ENCODE results near the gene ZNF579.
A peak's percentile ranks its signal among the peaks of the same experiment; 100 is the strongest.

The ZNF579 gene

GRCh38 chr19:55602104-55603001 lies 21.7 kb upstream of the ZNF579 start:
- H3K4me1 ChIP-seq (ENCODE audit: low read length) = peaks cover 18% of the 10 kb centered on the region
- DNase-seq = no peak
- TF ChIP-seq CTCF (IDR thresholded peaks at IDR 0.05; ENCODE audit: low read length) (no peak), EZH2 (optimal IDR thresholded peaks at IDR 0.05; ENCODE audit: low read depth, low read length) (no peak), EZH2phosphoT487 (IDR thresholded peaks at IDR 0.05; ENCODE audit: low read length) (no peak)
- no peak overlapping the region for H3K4me2 ChIP-seq (ENCODE audit: low read depth, low read length)
- no peak overlapping the region for H2AFZ ChIP-seq (ENCODE audit: low read length)
- peaks cover 37% of the 10 kb centered on the region for H3F3A ChIP-seq (ENCODE audit: insufficient read depth, low read length)
- no peak overlapping the region for H3K9ac ChIP-seq (ENCODE audit: low read length)
- no peaks in the 10 kb centered on the region for H3K27me3 ChIP-seq (replicated peaks; ENCODE audit: insufficient read depth, low read length)
- H3K27ac ChIP-seq (ENCODE audit: low read length) = no peak overlapping the region
- no peaks in the 10 kb centered on the region for H4K20me1 ChIP-seq (ENCODE audit: insufficient read depth, low read length)
- peaks cover 18% of the 10 kb centered on the region for H3K79me2 ChIP-seq (ENCODE audit: low read length)
- H3K36me3 ChIP-seq (replicated peaks; ENCODE audit: insufficient read depth, low read length) = no peaks in the 10 kb centered on the region
- no peaks in the 10 kb centered on the region for H3K9me3 ChIP-seq (replicated peaks; ENCODE audit: insufficient read depth, low read length)
- no peak overlapping the region for H3K4me3 ChIP-seq (ENCODE audit: low read length)
- H3K9me2 ChIP-seq (replicated peaks; ENCODE audit: insufficient read depth, low read length) = no peaks in the 10 kb centered on the region

- H3K27ac ChIP-seq (ENCODE audit: low read length) = no peak overlapping the region
- DNase-seq = no peak
Measured at GRCh38 chr19:55601084-55601483, 20.4 kb upstream of the ZNF579 start.

GRCh38 chr19:55600662-55601028 lies 20.0 kb upstream of the ZNF579 start:
- H3K9me2 ChIP-seq (replicated peaks; ENCODE audit: insufficient read depth, low read length) = no peaks in the 10 kb centered on the region
- H3K4me1 ChIP-seq (ENCODE audit: low read length) = peaks cover 12% of the 10 kb centered on the region; the same call in 1 of the 2 replicates
- no peaks in the 10 kb centered on the region for H3K9me3 ChIP-seq (replicated peaks; ENCODE audit: insufficient read depth, low read length)
- H3K4me3 ChIP-seq (ENCODE audit: low read length) = peak overlapping the region; percentile 66
- no peaks in the 10 kb centered on the region for H3K27me3 ChIP-seq (replicated peaks; ENCODE audit: insufficient read depth, low read length)
- H3K4me2 ChIP-seq (ENCODE audit: low read depth, low read length) = peak overlapping the region; percentile 88
- no peaks in the 10 kb centered on the region for H4K20me1 ChIP-seq (ENCODE audit: insufficient read depth, low read length)
- no peak for DNase-seq
- no peak overlapping the region for H3K27ac ChIP-seq (ENCODE audit: low read length)
- peaks cover 31% of the 10 kb centered on the region for H3F3A ChIP-seq (ENCODE audit: insufficient read depth, low read length)
- H3K79me2 ChIP-seq (ENCODE audit: low read length) = 0 out of 2 replicates have a peak, but pooled peaks cover 7% of the 10 kb centered on the region
- TF ChIP-seq EZH2 (optimal IDR thresholded peaks at IDR 0.05; ENCODE audit: low read depth, low read length) (no peak), CTCF (IDR thresholded peaks at IDR 0.05; ENCODE audit: low read length) (no peak), EZH2phosphoT487 (IDR thresholded peaks at IDR 0.05; ENCODE audit: low read length) (no peak)
- H2AFZ ChIP-seq (ENCODE audit: low read length) = peak overlapping the region; percentile 40; the same call in 1 of the 2 replicates
- H3K36me3 ChIP-seq (replicated peaks; ENCODE audit: insufficient read depth, low read length) = no peaks in the 10 kb centered on the region
- H3K9ac ChIP-seq (ENCODE audit: low read length) = peak overlapping the region; percentile 68; the same call in 1 of the 2 replicates

More at GRCh38 chr19:55601084-55601483, 20.4 kb upstream of the ZNF579 start:
- H3K79me2 ChIP-seq (ENCODE audit: low read length) = 0 out of 2 replicates have a peak, but pooled peaks cover 7% of the 10 kb centered on the region
- no peaks in the 10 kb centered on the region for H3K9me3 ChIP-seq (replicated peaks; ENCODE audit: insufficient read depth, low read length)
- peak overlapping the region; percentile 66 for H3K4me3 ChIP-seq (ENCODE audit: low read length)
- no peaks in the 10 kb centered on the region for H3K9me2 ChIP-seq (replicated peaks; ENCODE audit: insufficient read depth, low read length)
- H3K27me3 ChIP-seq (replicated peaks; ENCODE audit: insufficient read depth, low read length) = no peaks in the 10 kb centered on the region
- no peaks in the 10 kb centered on the region for H4K20me1 ChIP-seq (ENCODE audit: insufficient read depth, low read length)
- peaks cover 35% of the 10 kb centered on the region for H3F3A ChIP-seq (ENCODE audit: insufficient read depth, low read length)
- H3K36me3 ChIP-seq (replicated peaks; ENCODE audit: insufficient read depth, low read length) = no peaks in the 10 kb centered on the region
- H3K9ac ChIP-seq (ENCODE audit: low read length) = peak overlapping the region; percentile 68; the same call in 1 of the 2 replicates
- H3K4me1 ChIP-seq (ENCODE audit: low read length) = peaks cover 12% of the 10 kb centered on the region; the same call in 1 of the 2 replicates
- 0 out of 2 replicates have a peak overlapping the region, but pooled peaks have one; percentile 40 for H2AFZ ChIP-seq (ENCODE audit: low read length)
- H3K4me2 ChIP-seq (ENCODE audit: low read depth, low read length) = peak overlapping the region; percentile 88
- no peak for TF ChIP-seq EZH2phosphoT487 (IDR thresholded peaks at IDR 0.05; ENCODE audit: low read length)
- no peak for TF ChIP-seq CTCF (IDR thresholded peaks at IDR 0.05; ENCODE audit: low read length)
- no peak for TF ChIP-seq EZH2 (optimal IDR thresholded peaks at IDR 0.05; ENCODE audit: low read depth, low read length)

Data from MM.1S (cell line).